BJ (cell line): ENCODE data around the gene KIF2A. TPM values are rescaled to one million over a fixed set of nuclear protein-coding genes. Genes with fewer than 3 reads are reported as not detected.

ENCODE experiments used
- CTCF ChIA-PET: fragments of 350-600 bp; formaldehyde crosslinking; extraction: SDS; loops from one replicate; lab custom pipeline; 2021; ENCODE audit warnings: antibody characterized with exemption, inconsistent platforms; lab: Yijun Ruan, JAX
- POLR2A ChIA-PET: fragments of 300-600 bp; sonication (Branson Sonifier 250); formaldehyde crosslinking; extraction: SDS; loops from one replicate; lab custom pipeline; 2021; ENCODE audit warnings: antibody characterized with exemption; lab: Charles Lee
- DNase-seq: peaks from one replicate; pipeline ENCODE4 v3.0.0-alpha.2; 2011; ENCODE audit warnings: low read depth
- H3K27me3 ChIP-seq: 2 replicates; pipeline ENCODE4 v1.6.0; 2011; ENCODE audit warnings: low read length; ENCODE audit not compliant: control insufficient read depth, insufficient read depth
- H3K36me3 ChIP-seq: 2 replicates; pipeline ENCODE4 v1.5.1; 2011; ENCODE audit warnings: low read length; ENCODE audit not compliant: control insufficient read depth, insufficient read depth
- H3K4me3 ChIP-seq: 2 replicates; pipeline ENCODE4 v1.5.1; 2011; ENCODE audit warnings: low read depth, mild to moderate bottlenecking, control low read depth, low read length
- polyA plus RNA-seq: library from polyadenylated mRNA; depleted of rRNA; stranded (reverse); fragments of >200 nt; gene quantifications from 2 replicates; pipeline ENCODE4 v1.2.3, GENCODE V29; 2011
- TF ChIP-seq, protein P1 (sequence below): IDR thresholded peaks from 2 replicates; pipeline ENCODE4 v1.5.1; 2011; ENCODE audit warnings: low read depth, mild to moderate bottlenecking, control low read depth, inconsistent platforms, low read length, moderate library complexity; ENCODE audit not compliant: insufficient read depth

Gene KIF2A
- polyA plus RNA-seq, 1 experiment, result 11.6 TPM

DNA sequence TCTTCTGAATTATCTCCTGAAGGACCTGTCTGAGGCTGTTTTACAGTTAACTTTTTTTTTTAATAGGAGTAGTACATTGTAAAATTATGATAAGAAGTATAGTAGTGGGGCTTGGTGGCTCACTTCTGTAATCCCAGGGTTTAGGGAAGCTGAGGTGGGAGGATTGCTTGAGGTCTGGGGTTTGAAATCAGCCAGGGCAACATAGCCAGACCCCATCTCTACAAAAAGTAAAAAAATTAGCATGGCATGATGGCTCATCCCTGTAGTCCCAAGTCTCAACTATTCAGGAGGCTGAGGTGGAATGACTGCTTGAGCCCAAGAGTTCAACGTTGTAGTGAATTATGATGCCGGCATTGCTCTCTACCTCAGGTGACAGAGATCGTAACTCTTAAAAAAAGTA is 113.6 kb downstream of the KIF2A start:
- no peak for DNase-seq
- no peak overlapping the region for H3K4me3 ChIP-seq
- no peaks in the 10 kb centered on the region for H3K27me3 ChIP-seq
- TF ChIP-seq, protein P1, sequence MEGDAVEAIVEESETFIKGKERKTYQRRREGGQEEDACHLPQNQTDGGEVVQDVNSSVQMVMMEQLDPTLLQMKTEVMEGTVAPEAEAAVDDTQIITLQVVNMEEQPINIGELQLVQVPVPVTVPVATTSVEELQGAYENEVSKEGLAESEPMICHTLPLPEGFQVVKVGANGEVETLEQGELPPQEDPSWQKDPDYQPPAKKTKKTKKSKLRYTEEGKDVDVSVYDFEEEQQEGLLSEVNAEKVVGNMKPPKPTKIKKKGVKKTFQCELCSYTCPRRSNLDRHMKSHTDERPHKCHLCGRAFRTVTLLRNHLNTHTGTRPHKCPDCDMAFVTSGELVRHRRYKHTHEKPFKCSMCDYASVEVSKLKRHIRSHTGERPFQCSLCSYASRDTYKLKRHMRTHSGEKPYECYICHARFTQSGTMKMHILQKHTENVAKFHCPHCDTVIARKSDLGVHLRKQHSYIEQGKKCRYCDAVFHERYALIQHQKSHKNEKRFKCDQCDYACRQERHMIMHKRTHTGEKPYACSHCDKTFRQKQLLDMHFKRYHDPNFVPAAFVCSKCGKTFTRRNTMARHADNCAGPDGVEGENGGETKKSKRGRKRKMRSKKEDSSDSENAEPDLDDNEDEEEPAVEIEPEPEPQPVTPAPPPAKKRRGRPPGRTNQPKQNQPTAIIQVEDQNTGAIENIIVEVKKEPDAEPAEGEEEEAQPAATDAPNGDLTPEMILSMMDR, result no peak
- ChIA-PET CTCF (interaction anchor here (1.4 kb wide), 1 partner anchor 16 kb away, joined by 4 read pairs; the partner anchor contains the start of gene DIMT1), POLR2A (no interaction called here)
- H3K36me3 ChIP-seq, result no peaks in the 10 kb centered on the region

DNA sequence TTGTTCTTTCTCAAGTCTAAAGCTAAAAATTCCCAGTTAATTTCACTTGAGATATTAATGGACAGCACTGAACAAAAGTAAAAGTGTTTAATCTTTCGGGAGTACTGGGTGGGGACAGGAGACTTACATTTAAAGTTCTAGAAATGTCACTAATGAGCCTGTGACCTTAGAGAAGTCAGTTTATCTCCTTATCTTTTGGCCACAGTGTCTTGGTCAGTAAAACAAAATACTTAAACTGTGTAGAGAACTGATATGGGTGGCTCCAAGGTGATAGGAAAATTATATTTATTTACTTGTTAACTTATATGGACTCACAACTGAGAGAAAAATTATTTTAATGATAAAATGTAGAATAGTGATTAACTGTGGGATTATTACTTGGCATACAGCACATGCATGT is 115.4 kb downstream of the KIF2A start:
- DNase-seq, result no peak
- TF ChIP-seq, protein P1, result no peak
- POLR2A ChIA-PET, result no interaction called here
- Histone ChIP-seq H3K36me3 (no peaks in the 10 kb centered on the region), H3K4me3 (no peak overlapping the region), H3K27me3 (no peaks in the 10 kb centered on the region)
- CTCF ChIA-PET, result no interaction called here

DNA sequence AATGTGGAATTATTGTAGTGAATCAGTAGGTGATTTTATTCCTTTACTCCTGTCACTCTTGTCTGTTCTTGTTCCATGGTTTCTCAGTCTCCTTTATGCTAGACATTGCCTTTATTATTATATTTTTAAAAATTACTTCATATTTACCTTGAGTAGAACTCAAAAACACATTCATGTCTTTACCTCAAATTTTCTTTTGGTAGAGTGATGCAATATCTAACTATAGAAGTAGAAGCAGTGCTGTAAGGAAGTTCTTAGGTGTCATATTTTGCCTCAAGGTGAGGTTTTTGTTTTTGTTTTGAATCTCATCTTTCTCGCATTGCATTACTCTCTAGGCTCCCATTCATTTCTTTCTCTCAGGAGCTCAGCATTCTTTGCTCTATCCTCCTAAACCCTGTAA is 118.8 kb downstream of the KIF2A start:
- DNase-seq, result no peak
- TF ChIP-seq, protein P1, result no peak
- Histone ChIP-seq H3K27me3 (no peaks in the 10 kb centered on the region), H3K36me3 (no peaks in the 10 kb centered on the region), H3K4me3 (no peak overlapping the region)
- POLR2A ChIA-PET, result no interaction called here
- CTCF ChIA-PET, result interaction anchor here (1.0 kb wide), 2 partner anchors 30 to 31 kb away, joined by 3 read pairs; no protein-coding TSS in a partner anchor

DNA sequence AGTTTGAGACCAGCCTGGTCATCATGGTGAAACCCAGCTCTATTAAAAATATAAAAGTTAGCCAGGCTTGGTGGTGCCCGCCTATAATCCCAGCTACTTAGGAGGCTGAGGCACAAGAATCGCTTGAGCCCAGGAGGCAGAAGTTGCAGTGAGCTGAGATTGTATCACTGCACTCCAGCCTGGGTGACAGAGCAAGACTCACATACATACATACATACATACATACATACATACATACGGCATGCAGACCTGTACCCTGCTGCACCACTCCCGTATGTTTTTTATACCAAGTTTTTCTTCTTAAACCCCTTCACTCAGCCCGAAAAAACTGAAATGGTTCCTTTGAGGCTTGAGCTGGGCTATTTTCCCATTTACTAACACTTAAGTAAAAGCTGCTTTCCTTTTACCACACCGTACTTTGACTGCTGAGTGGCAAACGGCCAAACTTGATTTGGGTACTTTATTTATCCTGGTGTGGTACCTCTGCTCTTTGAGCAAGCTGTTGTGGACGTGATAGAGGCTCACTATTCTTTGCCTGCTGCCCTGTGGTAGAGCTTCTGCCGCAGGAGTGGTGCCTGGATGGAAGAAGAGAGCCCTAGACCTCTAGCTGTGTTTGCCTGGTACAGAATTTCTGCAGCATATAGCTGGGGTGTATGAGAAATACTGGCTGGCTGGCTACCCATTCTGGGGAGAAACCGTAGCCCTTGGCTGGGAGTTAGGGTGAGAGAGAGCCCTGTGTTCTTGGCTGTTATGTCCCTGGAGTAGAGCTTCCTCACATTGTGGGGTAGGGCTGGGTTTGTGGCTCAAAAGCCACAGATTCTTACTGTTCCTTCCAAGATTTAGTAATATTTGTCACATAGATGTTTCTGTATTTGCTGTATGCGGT is 126.0 kb downstream of the KIF2A start:
- no peak for DNase-seq
- POLR2A ChIA-PET, result interaction anchor here (0.8 kb wide), 1 partner anchor 28 kb away, joined by 3 read pairs; the partner anchor contains the start of gene DIMT1

DNA sequence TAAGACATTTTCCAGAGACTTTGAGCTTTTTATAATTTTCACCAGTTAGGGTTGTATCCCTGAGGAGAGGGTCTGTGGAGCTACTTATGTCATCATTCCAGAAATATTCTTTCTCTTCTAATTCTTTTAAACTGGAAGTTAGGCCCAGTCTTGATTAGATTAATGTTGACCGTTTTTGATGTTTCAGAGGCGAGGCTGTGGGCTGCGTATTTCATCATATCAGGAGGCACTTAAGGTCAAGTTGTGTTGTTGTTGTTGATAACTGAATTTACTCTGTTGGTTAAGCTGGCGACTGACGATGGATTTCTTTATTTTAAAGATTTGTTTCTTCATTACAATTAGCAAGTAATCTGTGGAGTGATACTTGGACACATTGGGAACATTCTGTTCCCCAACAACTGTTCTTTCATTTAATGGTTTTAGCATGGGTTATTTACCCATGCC is 126.6 kb downstream of the KIF2A start:
- ChIA-PET CTCF (interaction anchor here (1.2 to 2.0 kb wide), 2 partner anchors 9 to 11 kb away, joined by 4 to 11 read pairs; no protein-coding TSS in a partner anchor), POLR2A (no interaction called here)
- H3K36me3 ChIP-seq, result no peaks in the 10 kb centered on the region
- H3K27me3 ChIP-seq, result no peaks in the 10 kb centered on the region
- TF ChIP-seq, protein P1, result no peak
- no peak for DNase-seq
- no peak overlapping the region for H3K4me3 ChIP-seq

More for the DNA sequence above, 126.0 kb downstream of the KIF2A start:
- TF ChIP-seq, protein P1, result no peak
- no peaks in the 10 kb centered on the region for H3K27me3 ChIP-seq
- CTCF ChIA-PET, result interaction anchor here (0.7 to 2.0 kb wide), 3 partner anchors 10 to 347 kb away, joined by 4 to 11 read pairs (median 4); no protein-coding TSS in a partner anchor
- no peak overlapping the region for H3K4me3 ChIP-seq
- H3K36me3 ChIP-seq, result no peaks in the 10 kb centered on the region
